GM21717 (cell line): ENCODE measurements around the gene JMJD7.

Experiments used
- ATAC-seq: cut with Tn5 transposase; IDR thresholded peaks from one replicate; pipeline ENCODE4 v1.9.1; 2021; ENCODE audit warnings: mild to moderate bottlenecking, moderate library complexity; ENCODE audit not compliant: unreplicated experiment

Gene JMJD7

GRCh38 chr15:41798607-41799487 is 29.0 kb upstream of the JMJD7 start:
- no peak for ATAC-seq

DNA sequence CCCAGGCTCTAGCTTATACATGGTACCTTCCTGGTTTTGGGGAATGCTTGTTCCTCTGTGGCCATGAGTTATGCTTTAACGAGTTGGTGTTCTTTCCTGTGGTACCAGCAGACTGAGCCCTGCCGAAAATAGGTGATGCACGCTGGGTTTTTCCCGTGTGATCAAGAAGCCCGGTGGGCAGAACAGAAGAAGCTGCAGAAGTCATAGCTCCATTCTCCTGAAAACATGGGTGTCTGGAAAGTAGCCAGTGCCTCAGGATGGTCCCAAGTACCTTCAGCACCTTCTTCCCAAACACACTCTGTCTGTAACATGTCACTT is 28.4 kb upstream of the JMJD7 start:
- no peak for ATAC-seq

DNA sequence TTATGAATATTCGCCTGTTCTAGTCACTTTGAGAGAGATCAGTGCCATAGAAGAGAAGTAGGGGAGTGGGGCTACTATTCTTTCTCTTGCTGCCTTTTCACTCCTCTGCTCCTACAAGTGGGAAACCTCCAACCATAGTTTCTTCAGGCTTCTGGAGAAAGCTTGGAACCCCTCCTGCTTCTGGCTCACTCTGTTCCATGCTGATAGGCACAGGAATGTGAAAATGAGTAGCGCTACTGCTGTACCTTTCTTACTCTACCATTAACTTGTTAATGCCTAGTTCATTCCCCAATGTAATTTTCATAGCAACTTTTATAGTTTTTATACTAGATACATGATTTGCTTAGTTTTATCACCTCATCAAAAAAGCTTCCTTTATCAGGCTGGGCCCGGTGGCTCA is 26.7 kb upstream of the JMJD7 start:
- ATAC-seq, result no peak

DNA sequence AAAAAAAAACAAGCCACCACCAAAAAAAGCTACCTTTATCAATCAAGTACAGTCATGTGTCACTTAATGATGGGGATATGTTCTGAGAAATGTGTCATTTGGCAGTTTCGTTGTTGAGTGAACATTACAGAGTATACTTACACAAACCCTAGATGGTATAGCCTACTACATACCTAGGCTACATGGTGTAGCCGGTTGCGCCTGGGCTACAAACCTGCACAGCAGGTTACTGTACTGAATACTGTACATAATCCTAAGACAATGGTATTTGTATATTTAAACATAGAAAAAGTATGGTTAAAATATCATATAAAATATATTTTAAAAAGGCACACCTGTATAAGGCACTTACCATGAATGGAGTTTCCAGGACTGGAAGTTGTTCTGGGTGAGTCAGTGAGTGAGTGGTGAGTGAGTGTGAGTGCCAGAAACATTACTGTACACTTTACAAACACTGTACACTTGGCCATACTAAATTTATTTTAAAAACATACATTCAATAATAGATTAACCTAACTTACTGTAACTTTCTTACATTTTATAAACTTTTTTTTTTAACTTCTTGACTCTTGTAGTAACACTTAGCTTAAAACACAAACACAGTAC is 25.9 kb upstream of the JMJD7 start:
- no peak for ATAC-seq

DNA sequence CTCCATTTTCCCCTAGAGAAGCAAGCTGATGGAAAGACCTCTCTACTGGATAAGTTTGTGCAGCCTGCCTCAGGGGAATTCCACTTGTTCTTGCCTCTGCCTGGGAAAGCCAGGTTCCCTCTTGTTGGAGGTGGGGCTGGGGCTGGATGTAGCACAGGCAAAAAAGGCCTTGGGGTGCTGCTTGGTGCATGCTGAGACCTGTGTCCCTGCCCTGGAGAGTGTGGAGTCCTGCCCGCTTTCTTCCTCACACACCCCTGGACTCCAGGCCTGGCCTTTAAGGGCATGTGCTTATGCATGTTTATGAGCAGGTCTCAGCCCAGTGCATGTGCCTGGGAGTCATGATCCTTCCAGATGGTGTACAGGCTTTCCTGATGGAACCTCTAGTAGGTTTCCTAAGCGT is 23.5 kb upstream of the JMJD7 start:
- no peak for ATAC-seq

GRCh38 chr15:41804916-41805666 is 22.8 kb upstream of the JMJD7 start:
- no peak for ATAC-seq

GRCh38 chr15:41805711-41806110 is 22.2 kb upstream of the JMJD7 start:
- ATAC-seq, result no peak

GRCh38 chr15:41806291-41807181 is 21.4 kb upstream of the JMJD7 start:
- ATAC-seq, result no peak

DNA sequence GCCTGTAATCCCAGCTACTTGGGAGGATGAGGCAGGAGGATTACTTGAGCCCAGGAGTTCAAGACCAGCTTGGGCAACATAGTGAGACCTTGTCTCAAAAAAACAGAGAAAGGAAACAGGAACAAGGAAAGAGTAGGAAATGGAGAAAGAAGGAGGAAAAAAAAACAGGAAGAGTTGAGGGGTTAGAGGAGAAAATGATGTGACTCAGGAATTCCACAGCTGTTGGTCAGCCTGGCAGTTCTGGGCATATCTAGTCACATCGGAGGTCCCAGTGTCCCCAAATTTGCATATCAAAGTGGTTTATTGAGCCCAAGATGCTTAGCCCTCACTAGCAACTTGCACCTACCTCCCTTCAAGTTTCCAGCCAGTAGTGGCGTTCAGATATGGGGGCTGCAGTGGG is 18.8 kb upstream of the JMJD7 start:
- no peak for ATAC-seq

GRCh38 chr15:41809526-41810220 is 18.2 kb upstream of the JMJD7 start:
- no peak for ATAC-seq

DNA sequence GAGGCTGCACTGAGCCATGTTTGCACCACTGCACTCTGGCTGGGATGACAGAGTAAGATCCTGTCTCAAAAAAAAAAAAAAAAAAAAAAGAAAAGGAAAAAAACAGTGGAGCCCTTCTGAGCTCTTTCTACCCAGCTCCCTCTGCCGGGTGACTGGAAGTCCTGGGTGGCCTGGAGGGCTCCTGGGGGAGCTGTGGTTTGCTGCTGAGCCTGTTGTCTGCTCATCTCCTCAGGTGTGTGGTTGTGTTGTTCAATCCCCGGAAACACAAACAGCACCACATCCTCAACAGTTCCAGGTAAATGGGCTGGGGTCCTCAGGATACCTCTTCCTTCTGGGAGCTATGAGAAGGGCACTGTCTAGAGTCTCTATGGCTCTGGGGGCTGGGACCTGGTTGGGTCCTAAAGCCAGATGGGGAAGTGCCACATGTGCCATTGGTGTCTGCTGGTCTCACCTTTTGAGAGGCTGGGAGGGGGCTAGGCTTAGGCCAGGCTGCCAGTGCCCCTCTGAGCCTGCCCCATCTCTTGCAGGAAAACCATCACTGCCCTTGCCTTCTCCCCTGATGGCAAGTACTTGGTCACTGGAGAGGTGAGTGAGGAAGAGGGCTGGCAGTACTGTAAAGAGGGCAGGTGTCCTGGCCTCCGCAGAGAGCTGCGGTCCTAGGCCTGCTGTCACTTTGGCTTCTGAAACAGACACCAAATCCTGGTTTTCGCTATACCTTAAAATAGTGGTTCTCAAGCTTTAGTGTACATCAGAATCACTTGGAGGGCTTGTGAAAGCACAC is 17.1 kb upstream of the JMJD7 start:
- ATAC-seq, result no peak

DNA sequence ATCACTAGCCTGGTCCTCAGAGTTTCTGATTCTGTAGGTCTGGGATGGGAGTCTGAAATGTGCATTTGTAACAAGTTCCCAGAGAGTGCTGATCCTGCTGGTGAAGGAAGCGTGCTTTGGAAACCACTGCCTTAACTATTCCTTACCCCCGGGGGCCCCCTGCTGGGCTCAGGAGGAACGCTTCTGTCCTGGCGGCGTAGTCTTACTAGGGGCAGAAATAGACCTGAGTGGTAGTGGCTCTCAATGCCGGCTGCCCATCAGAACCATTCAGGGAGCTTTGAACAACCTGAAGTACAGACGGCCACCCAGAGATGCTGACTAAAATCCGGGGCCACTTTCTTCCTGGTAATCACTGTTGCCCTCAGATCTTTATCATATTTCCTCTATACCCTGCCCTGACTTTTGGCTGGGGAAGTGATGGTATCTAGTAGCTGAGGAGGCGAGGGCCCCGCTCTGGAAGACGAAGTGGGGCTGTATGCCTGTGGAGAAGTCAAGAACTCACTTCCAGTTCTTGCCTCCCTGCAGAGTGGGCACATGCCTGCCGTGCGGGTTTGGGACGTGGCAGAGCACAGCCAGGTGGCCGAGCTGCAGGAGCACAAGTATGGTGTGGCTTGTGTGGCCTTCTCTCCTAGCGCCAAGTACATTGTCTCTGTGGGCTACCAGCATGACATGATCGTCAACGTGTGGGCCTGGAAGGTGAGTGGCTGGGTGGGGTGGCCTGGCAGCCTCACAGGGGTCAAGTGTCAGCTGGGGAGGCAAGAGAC is 16.3 kb upstream of the JMJD7 start:
- ATAC-seq, result no peak

DNA sequence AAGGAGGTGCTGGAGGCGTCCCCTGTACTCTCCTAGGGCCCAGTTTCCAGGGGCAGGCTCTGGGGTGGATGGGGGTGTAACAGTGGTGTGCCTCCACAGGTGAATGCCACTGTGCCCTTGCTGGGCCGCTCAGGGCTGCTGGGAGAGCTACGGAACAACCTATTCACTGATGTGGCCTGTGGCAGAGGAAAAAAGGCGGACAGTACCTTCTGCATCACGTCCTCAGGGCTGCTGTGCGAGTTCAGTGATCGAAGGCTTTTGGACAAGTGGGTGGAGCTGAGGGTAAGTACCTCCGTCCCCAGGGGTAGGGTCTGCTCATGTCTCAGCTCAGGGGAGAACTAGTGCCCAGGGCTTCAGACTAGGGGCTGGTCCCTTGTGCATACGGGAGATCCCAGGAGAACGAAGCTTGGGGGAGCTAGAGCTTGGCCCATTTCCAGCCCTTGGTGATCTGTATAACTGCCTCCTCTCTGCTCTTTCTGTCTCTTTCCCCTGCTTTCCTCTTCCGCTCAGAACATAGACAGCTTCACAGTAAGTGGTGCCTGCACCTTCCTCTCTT is 15.0 kb upstream of the JMJD7 start:
- ATAC-seq, result no peak

- no peak for ATAC-seq
Observed at GRCh38 chr15:41813426-41813825, 14.5 kb upstream of the JMJD7 start.

DNA sequence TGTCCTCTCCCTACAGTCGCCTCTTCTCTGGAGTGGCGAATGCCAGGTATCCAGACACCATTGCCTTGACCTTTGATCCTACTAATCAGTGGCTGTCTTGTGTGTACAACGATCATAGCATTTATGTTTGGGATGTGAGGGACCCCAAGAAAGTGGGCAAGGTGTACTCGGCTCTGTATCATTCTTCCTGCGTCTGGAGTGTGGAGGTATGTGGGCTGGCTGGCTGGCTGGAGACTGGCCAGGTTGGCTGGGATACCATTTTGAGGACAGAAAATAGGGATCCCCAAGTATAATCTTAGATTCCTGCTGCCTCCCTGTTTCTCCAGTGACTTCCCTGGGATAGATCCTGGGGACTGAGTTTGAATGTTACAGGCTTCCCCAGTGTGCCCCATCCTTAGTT is 13.4 kb upstream of the JMJD7 start:
- ATAC-seq, result no peak

DNA sequence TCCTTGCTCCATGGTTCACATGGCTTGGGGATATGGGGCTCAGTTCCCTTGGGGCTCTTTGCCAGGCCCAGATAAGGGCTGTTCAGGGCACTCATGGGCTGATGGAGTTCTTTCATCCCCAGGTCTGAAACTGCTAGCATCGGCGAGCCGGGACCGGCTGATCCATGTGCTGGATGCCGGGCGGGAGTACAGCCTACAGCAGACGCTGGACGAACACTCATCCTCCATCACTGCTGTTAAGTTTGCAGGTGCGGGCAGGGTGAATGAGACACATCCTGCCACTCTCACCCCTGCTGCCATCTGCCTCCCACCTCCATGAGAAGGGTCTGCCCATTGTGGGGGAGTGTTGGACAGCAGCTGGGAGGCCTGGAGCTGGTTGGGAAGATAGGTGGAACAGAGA is 11.1 kb upstream of the JMJD7 start:
- no peak for ATAC-seq

DNA sequence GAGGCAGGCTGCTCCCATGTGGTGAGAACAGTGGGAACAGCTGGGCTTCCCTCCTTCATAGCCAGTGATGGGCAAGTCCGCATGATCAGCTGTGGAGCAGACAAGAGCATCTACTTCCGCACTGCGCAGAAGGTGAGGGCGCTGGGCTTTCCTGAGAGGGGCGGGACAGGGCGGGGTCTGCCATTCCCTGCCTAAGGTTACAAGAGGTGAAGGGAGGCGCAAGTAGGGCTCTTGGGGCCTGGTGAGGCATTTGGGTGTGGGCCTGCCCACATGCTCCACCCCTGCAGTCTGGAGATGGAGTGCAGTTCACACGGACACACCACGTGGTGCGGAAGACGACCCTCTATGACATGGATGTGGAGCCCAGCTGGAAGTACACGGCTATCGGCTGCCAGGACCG is 10.6 kb upstream of the JMJD7 start:
- no peak for ATAC-seq

- ATAC-seq, result no peak
Observed at GRCh38 chr15:41817781-41818180, 10.1 kb upstream of the JMJD7 start.
